ENCODE measurements around the gene MYRIP.
"Not testable (repeated sequence)": the region's sequence is repeated elsewhere in the genome, so short reads cannot be mapped to it uniquely, and the experiment has no call there.

The MYRIP gene

DNA sequence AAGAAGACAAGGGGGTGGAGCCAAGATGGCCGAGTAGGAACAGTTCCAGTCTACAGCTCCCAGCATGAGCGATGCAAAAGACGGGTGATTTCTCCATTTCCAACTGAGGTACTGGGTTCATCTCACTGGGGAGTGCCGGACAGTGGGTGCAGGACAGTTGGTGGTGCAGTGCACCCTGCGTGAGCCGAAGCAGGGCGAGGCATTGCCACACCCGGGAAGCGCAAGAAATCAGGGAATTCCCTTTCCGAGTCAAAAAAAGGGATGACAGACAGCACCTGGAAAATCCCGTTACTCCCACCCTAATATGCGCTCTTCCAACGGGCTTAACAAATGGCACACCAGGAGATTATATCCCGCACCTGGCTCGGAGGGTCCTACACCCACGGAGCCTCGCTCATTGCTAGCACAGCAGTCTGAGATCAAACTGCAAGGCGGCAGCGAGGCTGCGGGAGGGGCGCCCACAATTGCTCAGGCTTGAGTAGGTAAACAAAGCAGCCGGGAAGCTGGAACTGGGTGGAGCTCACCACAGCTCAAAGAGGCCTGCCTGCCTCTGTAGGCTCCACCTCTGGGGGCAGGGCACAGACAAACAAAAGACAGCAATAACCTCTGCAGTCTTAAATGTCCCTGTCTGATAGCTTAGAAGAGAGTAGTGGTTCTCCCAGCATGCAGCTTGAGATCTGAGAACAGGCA lies 324.6 kb downstream of the MYRIP start:
- DNase-seq = not testable (repeated sequence)

DNA sequence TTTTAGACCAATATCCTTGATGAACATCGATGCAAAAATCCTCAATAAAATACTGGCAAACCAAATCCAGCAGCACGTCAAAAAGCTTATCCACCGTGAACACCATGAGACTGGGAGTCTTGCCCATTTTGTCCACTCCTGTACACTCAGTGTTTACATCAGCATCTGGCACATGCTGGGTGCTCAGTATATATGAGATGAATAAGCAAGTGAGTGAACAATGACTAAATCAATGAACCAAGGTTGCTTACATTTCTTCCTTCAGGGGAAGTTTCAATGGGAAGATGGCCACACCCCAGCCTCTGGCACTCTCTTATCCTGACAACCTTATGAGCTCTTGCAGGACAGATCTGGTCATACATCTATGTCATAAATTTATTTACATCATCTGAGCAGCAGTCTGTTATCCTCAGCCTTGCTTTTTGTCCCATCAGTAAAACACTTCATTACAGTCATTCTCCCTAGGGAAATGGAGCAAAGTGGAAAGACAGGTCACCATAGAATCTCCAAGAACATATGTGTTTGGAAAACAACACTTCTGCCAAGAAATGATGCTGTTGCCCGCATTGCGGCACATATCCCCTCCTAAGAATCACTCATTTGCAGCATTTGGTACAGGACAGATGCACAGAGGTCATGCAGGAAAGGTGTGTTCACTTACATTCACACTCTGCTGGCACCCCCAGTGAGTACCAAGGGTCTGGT lies 328.3 kb downstream of the MYRIP start:
- DNase-seq = no peak

DNA sequence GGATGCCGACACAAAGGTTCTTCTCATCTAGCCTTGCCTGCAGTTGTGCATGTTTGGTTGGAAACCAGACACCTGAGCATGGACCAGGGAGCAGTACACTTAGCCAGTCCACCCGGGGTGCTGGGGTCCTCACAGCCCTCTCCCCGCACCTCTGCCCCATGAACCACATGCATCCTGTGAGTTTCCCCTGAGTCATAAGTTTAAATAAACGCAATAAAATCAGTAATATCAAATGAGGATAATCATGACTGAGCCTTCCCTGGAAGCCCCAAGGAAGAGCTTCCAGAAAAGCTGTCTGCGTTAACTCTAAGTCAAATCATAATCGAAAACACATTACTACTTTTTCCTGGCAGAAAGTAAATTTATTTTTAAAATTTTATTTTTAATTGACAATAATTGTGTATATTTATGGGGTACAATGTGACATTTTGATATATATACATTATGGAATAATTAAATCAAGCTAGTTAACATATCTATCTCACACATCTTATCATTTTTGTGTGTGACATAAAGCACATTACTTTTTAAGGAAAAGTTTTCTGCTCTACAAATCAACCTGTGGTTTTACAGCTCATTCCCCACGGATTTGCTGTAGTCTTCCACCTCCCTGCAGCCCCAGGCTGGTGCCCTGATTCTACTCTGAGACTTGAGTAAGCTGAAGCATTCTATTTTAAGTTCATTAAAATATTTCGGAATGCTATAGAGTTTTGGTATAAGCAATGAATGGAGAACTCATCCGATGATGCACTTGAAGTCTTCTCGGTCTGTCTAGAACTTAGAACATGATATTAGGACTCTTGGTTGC lies 334.1 kb downstream of the MYRIP start:
- DNase-seq = no peak

DNA sequence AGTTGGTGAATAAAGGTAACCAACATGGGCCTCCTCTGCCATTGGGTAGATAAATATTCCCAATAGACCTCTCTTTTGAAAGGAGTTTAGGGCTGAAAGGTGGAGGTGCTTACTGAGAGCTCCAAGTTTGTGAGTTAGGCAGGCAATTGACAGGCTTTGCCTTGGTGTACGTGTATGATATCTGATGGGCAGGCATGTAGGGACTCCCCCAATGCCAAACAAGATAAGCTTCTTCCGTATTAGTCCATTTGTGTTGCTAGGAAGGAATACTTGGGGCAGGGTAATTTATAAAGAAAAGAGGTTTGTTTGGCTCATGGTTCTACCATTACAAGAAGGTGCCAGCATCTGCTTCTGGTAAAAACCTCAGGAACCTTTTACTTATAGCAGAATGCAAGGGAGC lies 339.4 kb downstream of the MYRIP start:
- DNase-seq = no peak

DNA sequence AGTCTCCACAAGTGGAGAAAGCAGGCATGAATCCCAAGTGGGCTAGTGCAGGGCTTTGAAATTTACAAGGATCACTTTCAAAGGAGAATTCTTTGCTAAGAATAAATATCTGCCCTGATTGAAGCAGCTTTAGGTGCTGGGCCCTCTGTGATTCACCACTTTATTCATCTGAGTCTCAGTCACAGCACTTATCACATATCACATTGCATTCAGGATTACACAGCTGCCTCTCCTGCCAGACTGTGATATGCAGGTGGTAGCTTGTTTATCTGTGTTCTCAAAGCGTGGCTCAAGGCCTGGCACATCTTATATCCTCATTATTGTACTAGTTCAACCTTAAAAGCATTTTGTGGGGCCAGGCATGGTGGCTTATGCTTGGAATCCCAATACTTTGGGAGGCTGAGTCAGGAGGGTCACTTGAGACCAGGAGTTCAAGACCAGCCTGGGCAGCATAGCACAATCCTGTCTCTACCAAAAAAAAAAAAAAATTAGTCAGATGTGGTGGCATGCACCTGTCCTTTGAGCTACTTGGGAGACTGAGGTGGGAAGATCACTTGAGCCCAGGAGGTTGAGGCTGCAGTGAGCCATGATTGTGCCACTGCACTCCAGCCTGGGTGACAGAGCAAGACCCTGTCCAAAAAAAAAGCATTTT lies 343.2 kb downstream of the MYRIP start:
- DNase-seq = no peak

DNA sequence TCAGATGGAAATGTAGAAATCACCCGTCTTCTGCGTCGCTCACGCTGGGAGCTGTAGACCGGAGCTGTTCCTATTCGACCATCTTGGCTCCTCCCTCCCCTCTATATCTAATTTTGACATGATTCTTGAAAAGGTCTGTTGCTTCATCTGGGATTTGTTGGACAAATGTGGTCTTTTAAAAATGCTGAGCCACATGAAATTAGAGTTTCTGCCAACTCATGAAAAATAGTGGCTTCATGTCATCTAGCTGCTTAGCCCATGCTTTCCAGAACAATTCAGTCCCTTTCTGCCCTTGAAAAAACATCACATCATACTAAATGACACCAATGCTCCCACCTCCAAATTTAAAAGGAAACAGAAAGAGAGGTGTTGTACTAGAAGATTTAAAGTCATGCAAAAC lies 351.5 kb downstream of the MYRIP start:
- DNase-seq = no peak

DNA sequence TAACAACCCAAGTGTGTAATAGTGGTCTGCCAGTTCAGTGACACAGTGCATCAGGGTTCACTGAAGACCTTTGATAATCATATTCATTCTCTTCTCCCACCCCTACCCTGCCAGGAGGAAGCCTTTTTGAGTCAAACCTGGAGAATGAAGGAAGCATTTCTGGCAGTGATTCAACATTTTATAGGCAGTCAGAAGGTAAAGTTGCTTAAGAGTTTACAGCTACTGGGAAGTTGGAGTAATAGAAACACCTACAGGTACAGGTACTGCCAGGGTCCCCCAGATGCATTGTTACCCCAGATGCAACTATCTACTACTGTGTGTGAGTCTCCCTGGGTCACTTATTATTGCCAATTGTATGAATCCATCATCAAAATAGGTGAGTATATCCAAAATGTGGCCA lies 353.2 kb downstream of the MYRIP start:
- DNase-seq = no peak

DNA sequence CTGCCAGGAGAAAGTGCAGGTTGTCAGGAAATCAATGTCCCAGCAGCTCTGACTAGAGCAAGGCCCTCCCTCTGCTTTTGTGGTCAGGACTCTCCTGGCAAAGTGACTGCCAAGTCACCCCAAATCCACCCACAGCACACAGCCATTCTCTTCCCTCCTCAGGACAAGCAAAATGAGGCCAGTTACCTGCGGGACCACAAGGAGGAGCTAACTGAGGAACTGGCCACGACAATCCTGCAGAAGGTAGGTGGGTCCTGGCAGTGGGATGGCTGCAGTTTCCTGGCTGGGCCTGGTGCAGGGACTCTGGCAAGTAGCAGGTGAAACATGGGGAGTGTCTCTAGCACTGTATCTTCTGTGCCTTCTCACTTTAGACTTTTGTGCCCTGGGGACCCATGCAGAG lies 357.6 kb downstream of the MYRIP start:
- DNase-seq = no peak

DNA sequence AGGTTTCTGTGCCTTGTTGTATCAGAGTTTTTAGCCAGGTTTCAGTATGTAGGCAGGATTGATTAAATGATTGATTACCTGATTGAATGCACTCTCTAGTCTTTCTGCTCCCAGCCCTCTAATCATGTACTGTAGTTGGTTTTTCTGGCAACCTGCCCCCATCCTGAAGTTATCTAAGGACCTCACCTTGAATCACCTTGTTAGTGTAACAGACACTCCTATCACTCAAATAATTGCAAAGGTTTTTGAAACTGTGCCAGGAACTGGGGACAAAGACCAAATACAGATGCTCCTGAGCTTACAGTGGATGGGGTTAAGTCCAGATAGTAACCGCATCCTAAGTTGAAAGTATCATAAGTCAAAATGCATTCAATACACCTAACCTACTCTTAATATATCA lies 358.5 kb downstream of the MYRIP start:
- DNase-seq = no peak

DNA sequence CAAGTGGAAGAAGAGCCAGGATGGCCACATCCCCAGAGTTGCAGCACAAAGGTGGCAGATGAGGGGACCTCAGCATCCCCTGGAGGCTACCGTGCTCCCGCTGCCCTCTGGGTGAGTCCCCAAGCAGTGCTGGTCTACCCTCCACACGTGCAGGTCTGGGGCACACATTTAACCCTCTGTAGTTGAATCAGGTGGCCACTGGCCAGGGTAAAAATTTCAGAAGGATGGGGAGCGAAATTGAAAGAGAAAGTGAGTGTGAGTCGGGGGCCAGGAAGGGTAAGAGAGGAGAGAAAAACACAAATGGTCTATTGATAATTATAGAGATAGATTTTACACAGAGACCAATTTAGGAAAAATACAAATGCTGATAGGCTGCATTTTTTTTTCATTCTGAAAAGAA lies 360.6 kb downstream of the MYRIP start:
- DNase-seq = no peak

DNA sequence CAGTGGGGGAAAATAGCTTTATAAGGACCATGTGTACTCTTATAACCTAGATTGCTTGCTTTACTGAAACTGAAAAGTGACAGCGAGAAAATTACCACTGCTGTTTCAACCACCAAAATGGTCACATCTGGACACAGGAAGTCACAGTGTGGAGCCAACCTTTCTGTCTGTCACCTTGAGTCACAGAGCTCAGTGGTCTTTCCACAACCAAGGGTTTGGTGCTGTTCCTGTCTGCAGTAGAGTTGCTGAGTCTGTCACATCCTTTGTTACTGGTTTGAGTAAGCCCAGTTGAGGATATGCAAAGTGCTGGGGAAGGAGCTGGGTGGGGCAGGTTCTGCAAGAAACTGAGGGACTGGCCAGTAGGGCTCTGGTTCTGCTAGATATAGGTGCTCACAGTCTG lies 361.0 kb downstream of the MYRIP start:
- no peak for DNase-seq

DNA sequence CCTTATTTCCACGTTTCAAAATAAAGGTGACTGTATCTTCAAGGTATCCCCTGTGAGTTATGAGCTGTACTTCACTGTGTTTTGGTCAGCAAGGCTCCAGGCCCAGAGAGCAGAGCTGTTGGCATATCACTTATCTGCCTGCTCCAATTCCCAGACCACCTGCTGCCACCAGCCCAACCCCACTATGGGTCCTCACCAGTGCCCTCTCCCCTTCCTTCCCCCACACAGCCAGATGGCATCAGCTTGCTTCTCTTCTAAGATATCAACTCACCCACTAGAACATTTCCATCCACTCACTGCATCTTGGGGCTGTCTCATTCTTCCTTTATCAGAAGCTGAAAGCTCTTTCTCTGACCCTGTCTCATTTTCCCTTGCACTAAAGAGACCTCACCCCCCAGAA lies 363.2 kb downstream of the MYRIP start:
- DNase-seq = no peak

DNA sequence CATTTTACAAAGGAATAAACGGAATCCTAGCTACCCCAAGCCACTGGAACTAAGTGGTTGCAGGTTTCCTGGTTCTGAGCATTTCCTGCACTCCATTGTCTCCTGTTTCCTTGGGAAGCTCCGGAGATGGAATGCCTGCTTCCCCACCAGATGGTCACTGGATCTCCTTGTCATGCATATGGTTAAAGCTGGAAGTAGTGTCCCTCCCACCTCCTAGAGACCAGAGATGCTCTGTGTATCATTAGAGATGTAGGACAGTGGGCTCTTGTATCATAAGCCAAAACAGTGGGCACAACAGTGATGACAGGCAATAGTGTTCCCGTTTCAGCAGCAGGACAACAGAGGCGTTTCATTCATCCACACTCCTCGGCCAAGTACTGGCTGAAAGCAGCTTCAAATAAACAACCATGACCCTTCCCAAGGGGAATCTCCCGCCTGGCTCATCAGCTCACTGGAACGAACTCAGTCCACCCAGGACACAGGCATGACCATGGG lies 363.9 kb downstream of the MYRIP start:
- no peak for DNase-seq

DNA sequence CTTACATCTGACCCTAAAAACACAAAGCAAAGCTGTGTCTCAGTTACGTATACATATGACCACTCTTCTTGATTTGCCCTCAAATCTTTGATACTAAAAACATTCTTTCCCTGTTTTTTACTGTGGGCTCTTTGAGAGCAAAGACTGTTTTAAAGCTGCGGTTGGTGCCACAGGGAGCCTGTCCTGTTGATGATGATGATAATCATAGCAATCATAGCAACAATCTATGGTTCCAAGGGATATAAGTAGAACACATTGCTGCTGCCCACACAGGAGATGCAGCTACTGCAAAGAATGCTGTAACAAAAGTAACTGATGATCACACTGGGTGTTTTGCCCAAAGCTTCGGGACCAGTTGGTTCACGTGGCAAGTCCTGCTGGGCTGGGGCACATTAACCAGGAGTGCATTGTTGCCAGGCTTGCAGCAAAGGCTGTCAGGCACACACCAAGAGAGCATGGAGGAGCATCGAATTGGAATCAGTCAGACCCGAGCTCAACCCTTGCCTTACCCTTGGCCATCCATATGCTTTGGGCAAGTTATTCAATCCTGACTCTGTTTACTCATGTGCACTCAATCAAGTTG lies 368.7 kb downstream of the MYRIP start:
- DNase-seq = no peak

DNA sequence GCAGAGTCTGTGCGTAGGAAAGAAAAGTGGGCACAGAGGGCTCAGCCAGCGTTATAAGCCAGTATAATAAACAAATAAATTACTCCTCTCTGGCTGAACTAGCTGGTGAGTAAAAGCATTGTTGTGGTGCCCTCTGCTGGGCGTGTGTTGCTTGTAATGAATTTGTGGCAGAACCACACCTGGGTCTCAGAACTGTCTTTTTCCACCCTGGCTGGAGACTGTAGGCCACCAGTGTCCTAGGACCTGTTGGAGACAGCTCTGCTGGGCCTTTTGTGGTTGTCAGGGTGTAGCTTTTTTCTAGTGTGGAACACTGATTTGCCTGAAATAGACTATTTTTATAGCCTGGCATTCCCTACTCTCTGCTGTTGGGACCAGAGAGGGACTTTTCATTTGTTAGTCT lies 369.6 kb downstream of the MYRIP start:
- peak; percentile 47 for DNase-seq

DNA sequence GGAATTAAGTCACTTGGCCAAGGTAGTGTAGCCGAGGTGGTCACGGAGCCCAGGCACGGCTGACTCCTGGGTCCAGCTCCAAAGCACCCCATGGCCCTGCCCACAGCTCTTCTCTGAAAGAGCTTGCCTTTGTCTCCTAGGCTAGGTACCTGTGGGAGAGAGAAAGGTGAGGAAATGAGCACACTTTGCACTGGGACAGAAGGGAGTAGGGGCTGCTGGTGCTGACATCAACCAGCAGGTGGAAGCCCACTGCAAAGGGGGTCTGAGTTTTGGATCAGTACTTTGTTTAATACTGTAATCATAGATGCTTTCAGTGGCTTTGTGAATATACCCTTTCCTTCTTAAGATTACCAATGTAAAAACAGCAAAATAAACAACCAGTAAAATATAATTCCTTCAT lies 371.8 kb downstream of the MYRIP start:
- no peak for DNase-seq

DNA sequence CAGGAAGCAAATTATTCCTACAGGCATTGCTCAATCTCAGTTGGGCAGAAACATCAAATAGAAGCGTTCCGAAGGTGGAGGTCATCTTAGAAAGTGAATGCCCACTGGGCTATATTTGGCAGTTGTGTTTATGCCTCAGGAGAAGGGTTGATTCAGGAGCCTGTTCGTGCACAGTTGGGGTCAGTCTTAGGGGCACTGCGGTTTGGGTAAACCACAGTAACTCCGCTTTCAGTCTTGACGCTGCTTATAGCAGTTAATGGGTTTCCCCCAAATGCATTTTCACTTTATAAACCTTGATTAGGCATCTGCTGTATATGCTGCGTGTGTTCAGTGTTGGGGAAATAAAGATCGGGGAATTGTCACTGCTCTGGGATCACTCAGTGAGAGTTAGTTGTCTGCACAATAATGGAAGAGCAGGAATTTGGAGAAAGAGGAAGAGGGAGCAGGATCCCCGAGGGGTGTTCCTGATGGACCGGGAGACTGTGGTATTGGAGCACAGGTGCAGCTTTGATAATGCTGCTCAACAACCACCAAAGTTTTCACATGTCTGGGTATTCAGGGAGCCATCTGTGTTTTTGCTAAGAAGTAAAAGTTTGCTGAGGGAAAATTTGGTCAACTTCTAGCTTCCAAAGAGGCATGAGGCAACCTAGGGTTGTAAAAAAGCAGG lies 375.8 kb downstream of the MYRIP start:
- DNase-seq = no peak

DNA sequence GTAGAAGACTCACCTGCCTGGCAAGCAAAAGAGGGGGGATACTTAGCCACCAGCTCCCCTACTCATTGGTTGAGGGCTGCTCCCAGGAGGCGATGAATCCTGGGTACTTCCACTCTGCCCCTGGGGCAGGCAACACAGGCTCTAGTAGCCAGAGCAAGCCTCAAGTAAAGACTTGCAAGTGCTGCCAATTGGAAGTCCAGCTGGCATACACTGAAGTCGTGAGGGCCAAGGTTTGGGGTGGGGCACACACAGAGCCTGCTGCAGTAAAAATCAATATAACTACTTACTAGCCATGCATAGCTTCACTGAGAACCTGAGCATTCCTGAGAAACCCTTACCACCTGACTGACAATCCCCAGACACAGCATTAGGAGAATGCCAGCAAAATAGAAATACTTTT lies 377.1 kb downstream of the MYRIP start:
- no peak for DNase-seq

DNA sequence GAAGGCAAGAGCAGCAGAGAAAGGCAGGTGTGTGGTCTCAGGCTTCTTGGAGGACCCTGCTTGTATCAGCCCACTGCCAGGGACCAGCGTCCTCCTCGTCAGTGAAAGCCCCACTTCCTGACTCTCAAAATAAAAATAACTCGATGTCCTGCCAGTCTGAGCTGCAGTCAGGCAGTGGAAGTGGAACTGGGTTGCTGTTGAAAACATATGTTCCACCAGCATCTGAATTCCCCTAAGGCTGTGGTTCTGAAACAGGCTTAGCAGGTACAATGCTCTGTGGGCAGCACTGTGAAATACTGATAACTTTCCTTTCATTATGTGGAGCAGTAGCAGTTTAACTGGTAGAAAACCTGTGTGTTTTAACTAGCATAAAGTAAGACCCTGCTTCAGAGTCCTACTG lies 378.5 kb downstream of the MYRIP start:
- DNase-seq = no peak

DNA sequence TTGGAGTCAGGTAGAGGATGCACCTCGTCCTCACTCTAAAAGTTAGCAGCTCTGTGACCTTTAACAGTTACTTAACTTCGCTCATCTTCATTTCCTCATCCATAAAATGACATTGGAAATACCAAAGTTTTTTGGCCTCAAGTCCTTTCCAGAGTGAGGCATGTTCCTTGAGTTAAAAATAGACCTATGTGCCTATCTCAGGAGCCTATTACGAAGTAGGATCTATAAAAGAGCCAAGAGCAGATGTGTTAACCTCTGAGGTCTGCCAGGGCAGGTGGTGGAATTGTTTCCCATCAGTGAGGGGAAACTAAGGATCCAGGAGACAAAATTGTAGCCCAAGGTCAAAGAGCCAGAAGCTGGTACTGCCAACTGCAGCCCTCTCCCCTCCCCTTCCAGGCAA lies 379.7 kb downstream of the MYRIP start:
- no peak for DNase-seq

DNA sequence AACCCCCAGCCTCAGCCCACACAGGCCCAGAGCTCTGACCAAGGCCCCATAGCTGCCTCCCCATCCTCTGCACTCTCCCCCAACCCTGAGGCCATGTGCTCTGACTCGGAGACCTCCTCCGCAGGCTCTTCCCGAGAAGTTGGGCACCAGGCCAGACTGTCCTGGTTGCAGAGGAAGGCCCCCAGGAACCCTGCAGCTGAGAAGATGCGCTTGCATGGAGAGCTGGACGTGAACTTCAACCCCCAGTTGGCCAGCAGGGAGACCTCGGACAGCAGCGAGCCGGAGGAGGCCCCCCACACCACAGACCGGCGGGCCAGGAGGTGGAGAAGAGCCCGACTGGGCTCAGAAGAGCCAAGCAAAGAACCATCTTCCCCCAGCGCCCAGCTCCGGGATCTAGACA lies 380.6 kb downstream of the MYRIP start:
- DNase-seq = no peak

DNA sequence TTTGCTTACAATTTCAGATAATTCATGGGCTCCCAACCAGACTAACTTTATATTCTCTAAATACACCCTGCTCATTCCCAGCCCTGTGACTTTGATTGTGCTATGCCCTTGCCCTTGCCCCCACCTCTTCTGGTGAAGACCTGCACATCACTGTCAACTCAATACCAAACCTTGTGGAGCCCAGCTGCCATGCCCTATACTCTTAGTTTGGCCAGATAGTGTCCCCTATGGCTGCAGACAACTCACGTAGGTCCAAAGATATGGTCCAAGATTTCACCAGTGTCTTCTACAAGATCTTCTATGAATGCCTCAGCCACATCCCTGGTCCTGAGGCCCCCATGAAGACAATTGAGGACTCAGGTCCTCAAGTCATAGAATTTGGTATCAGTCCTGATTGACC lies 381.8 kb downstream of the MYRIP start:
- DNase-seq = no peak

Measured in CD4-positive, alpha-beta T cell treated with Interleukin-6 for 4 hours (primary cell).